ENCODE results near the gene CCDC13. TPM values are rescaled to one million over a fixed set of nuclear protein-coding genes. Genes with fewer than 3 reads are reported as not detected.

Gene CCDC13
- total RNA-seq, 1 experiment from 2014 or later = 2.3 TPM

DNA sequence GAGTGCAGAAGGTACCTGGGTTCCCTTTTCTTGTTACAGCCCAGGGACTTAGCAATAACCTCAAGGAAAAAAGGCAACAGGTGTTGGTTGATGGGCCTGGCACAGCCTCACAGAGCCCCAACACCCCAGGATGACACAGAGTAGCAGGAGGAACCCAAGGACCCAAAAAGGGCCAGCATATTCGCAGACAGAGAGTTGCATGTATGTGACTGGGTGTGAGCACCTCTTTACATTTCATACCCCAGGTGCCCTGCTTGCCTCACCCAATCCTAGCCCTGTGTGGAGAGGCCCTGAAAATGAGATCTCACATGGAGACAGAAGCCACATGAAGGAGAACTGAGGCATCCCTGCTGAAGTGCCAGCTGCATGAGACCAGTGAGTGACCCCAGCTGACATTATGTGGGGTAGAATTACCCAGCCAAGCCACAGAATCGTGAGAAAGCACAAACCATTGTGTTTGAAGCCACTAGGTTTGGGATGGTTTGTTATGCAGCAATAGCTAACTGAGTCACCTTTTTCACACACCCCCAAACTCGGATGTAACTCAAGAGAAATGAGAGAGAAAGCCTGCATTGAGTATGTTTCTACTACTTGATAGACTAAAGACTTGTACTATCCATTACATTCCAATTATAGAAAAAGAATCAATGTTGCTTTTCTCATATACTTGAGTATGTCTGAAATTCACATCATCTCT lies 44.2 kb downstream of the CCDC13 start:
- TF ChIP-seq POLR2AphosphoS5 (IDR thresholded peaks at IDR 0.05; ENCODE audit: low read depth, low read length) (no peak), CBX3 (IDR thresholded peaks at IDR 0.05; ENCODE audit: low read depth) (no peak)
- Histone ChIP-seq H3K9me3 (ENCODE audit: control insufficient read depth in 1 of 2, insufficient read depth in 1 of 2, low read depth in 1 of 2, low read length in 2 of 2) (no peaks in the 10 kb centered on the region; a peak in 1 of 4 replicates), H2AFZ (ENCODE audit: low read depth, low read length, poor library complexity, severe bottlenecking) (no peak overlapping the region), H4K20me1 (ENCODE audit: insufficient read depth) (no peaks in the 10 kb centered on the region), H3K36me3 (ENCODE audit: control insufficient read depth in 1 of 2, insufficient read depth in 2 of 2, low read length in 2 of 2) (no peaks in the 10 kb centered on the region), H3K27me3 (ENCODE audit: insufficient read depth, low read length) (no peaks in the 10 kb centered on the region), H3K79me2 (ENCODE audit: insufficient read depth, low read length) (no peaks in the 10 kb centered on the region), H3K4me2 (ENCODE audit: low read length) (no peak overlapping the region), H3K9ac (ENCODE audit: low read length) (no peak overlapping the region), H3K4me3 (replicated peaks in 1 of 2; ENCODE audit: low read depth in 1 of 2, low read length in 2 of 2) (no peak overlapping the region), H3K9me2 (ENCODE audit: insufficient read depth) (no peaks in the 10 kb centered on the region), H3K27ac (ENCODE audit: low read depth, low read length) (no peak overlapping the region), H3K4me1 (ENCODE audit: control insufficient read depth in 1 of 2, insufficient read depth in 2 of 2, low read length in 2 of 2) (no peaks in the 10 kb centered on the region)
- BruUV-seq (replicated peaks) = no TSS peak
- ChIA-PET POLR2A (no interaction called here), RAD21 (ENCODE audit: low non-redundant PET in 1 of 2, low total read pairs in 2 of 2, uncharacterized antibody in 2 of 2, unreplicated experiment in 2 of 2) (no interaction called here), CTCF (no interaction called here)
- DNase-seq (ENCODE audit: low read depth, low spot score) (no peak), ATAC-seq (no peak)
- intact Hi-C loops (cut with micrococcal nuclease) = no loop called here

- no peak for ATAC-seq
Measured at GRCh38 chr3:42728056-42728455, 45.0 kb downstream of the CCDC13 start.

More at GRCh38 chr3:42728056-42728455, 45.0 kb downstream of the CCDC13 start:
- DNase-seq (ENCODE audit: low read depth, low spot score) = no peak
- CTCF ChIA-PET = no interaction called here
- intact Hi-C loops (cut with micrococcal nuclease) = no loop called here
- RAD21 ChIA-PET (ENCODE audit: low non-redundant PET in 1 of 2, low total read pairs in 2 of 2, uncharacterized antibody in 2 of 2, unreplicated experiment in 2 of 2) = no interaction called here
- Histone ChIP-seq H3K4me3 (replicated peaks in 1 of 2; ENCODE audit: low read depth in 1 of 2, low read length in 2 of 2) (no peak overlapping the region), H3K36me3 (ENCODE audit: control insufficient read depth in 1 of 2, insufficient read depth in 2 of 2, low read length in 2 of 2) (no peaks in the 10 kb centered on the region), H3K9me2 (ENCODE audit: insufficient read depth) (no peaks in the 10 kb centered on the region), H4K20me1 (ENCODE audit: insufficient read depth) (no peaks in the 10 kb centered on the region), H3K79me2 (ENCODE audit: insufficient read depth, low read length) (no peaks in the 10 kb centered on the region), H2AFZ (ENCODE audit: low read depth, low read length, poor library complexity, severe bottlenecking) (no peak overlapping the region), H3K4me1 (ENCODE audit: control insufficient read depth in 1 of 2, insufficient read depth in 2 of 2, low read length in 2 of 2) (no peaks in the 10 kb centered on the region), H3K9ac (ENCODE audit: low read length) (no peak overlapping the region), H3K27ac (ENCODE audit: low read depth, low read length) (no peak overlapping the region), H3K9me3 (ENCODE audit: control insufficient read depth in 1 of 2, insufficient read depth in 1 of 2, low read depth in 1 of 2, low read length in 2 of 2) (no peaks in the 10 kb centered on the region; a peak in 1 of 4 replicates), H3K27me3 (ENCODE audit: insufficient read depth, low read length) (no peaks in the 10 kb centered on the region), H3K4me2 (ENCODE audit: low read length) (no peak overlapping the region)
- TF ChIP-seq, protein P1, sequence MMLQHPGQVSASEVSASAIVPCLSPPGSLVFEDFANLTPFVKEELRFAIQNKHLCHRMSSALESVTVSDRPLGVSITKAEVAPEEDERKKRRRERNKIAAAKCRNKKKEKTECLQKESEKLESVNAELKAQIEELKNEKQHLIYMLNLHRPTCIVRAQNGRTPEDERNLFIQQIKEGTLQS (IDR thresholded peaks at IDR 0.05) = no peak
- TF ChIP-seq, protein P2, sequence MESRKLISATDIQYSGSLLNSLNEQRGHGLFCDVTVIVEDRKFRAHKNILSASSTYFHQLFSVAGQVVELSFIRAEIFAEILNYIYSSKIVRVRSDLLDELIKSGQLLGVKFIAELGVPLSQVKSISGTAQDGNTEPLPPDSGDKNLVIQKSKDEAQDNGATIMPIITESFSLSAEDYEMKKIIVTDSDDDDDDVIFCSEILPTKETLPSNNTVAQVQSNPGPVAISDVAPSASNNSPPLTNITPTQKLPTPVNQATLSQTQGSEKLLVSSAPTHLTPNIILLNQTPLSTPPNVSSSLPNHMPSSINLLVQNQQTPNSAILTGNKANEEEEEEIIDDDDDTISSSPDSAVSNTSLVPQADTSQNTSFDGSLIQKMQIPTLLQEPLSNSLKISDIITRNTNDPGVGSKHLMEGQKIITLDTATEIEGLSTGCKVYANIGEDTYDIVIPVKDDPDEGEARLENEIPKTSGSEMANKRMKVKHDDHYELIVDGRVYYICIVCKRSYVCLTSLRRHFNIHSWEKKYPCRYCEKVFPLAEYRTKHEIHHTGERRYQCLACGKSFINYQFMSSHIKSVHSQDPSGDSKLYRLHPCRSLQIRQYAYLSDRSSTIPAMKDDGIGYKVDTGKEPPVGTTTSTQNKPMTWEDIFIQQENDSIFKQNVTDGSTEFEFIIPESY (IDR thresholded peaks at IDR 0.05; ENCODE audit: extremely low read depth, insufficient replicate concordance, low read length) = no peak
- TF ChIP-seq EGR1 (IDR thresholded peaks at IDR 0.05; ENCODE audit: low read depth) (no peak), EZH2phosphoT487 (IDR thresholded peaks at IDR 0.05; ENCODE audit: borderline replicate concordance) (no peak), TCF7L2 (IDR thresholded peaks at IDR 0.05; ENCODE audit: borderline replicate concordance, extremely low read depth, insufficient read depth, insufficient read length) (no peak), POLR2A (IDR thresholded peaks at IDR 0.05; ENCODE audit: borderline replicate concordance, extremely low read depth, insufficient read depth, insufficient read length) (no peak), RAD21 (IDR thresholded peaks at IDR 0.05; ENCODE audit: low read depth) (no peak)
- TF ChIP-seq, protein P3, sequence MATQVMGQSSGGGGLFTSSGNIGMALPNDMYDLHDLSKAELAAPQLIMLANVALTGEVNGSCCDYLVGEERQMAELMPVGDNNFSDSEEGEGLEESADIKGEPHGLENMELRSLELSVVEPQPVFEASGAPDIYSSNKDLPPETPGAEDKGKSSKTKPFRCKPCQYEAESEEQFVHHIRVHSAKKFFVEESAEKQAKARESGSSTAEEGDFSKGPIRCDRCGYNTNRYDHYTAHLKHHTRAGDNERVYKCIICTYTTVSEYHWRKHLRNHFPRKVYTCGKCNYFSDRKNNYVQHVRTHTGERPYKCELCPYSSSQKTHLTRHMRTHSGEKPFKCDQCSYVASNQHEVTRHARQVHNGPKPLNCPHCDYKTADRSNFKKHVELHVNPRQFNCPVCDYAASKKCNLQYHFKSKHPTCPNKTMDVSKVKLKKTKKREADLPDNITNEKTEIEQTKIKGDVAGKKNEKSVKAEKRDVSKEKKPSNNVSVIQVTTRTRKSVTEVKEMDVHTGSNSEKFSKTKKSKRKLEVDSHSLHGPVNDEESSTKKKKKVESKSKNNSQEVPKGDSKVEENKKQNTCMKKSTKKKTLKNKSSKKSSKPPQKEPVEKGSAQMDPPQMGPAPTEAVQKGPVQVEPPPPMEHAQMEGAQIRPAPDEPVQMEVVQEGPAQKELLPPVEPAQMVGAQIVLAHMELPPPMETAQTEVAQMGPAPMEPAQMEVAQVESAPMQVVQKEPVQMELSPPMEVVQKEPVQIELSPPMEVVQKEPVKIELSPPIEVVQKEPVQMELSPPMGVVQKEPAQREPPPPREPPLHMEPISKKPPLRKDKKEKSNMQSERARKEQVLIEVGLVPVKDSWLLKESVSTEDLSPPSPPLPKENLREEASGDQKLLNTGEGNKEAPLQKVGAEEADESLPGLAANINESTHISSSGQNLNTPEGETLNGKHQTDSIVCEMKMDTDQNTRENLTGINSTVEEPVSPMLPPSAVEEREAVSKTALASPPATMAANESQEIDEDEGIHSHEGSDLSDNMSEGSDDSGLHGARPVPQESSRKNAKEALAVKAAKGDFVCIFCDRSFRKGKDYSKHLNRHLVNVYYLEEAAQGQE (IDR thresholded peaks at IDR 0.05; ENCODE audit: low read depth) = no peak
- no TSS peak for BruUV-seq (replicated peaks)
- POLR2A ChIA-PET = no interaction called here

Data from HCT116 (cell line).